Measurements from ENCODE around the gene NCK1. TPM values are rescaled to one million over a fixed set of nuclear protein-coding genes. Genes with fewer than 3 reads are reported as not detected.

The NCK1 gene
- total and polyA plus RNA-seq, 7 donors, result 16.2 to 33.4 (median 25.4) TPM

GRCh38 chr3:136956971-136957370 is 95.0 kb downstream of the NCK1 start:
- Histone ChIP-seq H3K27me3 (ENCODE audit: insufficient read depth in 3 of 3, low read length in 2 of 3) (no peaks in the 10 kb centered on the region), H3K9me3 (no peaks in the 10 kb centered on the region), H3K27ac (no peak overlapping the region), H3K4me1 (no peaks in the 10 kb centered on the region), H3K36me3 (ENCODE audit: insufficient read depth in 1 of 2, low read depth in 1 of 2) (no peaks in the 10 kb centered on the region), H3K4me3 (no peak overlapping the region)
- DNase-seq (no peak), ATAC-seq (no peak)
- WGBS, 3 donors, result 98 to 100% (median 98%) methylated on average over 2 of the region's 2 CpGs
- no peak for TF ChIP-seq CTCF (IDR thresholded peaks at IDR 0.05)
- intact Hi-C loops (cut with DNase I), result no loop called here

- Histone ChIP-seq H3K27me3 (ENCODE audit: insufficient read depth in 3 of 3, low read length in 2 of 3) (no peaks in the 10 kb centered on the region), H3K4me3 (no peak within 1 kb of the TSS), H3K9me3 (no peaks in the 10 kb centered on the region), H3K36me3 (ENCODE audit: insufficient read depth in 1 of 2, low read depth in 1 of 2) (no peaks in the 10 kb centered on the region), H3K4me1 (no peaks in the 10 kb centered on the region), H3K27ac (no peak within 1 kb of the TSS)
- DNase-seq (peak in 1 of 2 donors; percentile 15), ATAC-seq (peak in 1 of 4 donors; percentile 28)
- TF ChIP-seq CTCF (IDR thresholded peaks at IDR 0.05), result no peak
- 82 to 86% (median 85%) methylated on average over 7 of the region's 7 CpGs for WGBS, 3 donors
- intact Hi-C loops (cut with DNase I), result no loop called here
Observed at GRCh38 chr3:136957751-136958288, 95.8 kb downstream of the NCK1 start, which contains the start of gene IL20RB. IL20RB (plus strand) TSS chr3:136957983; CDS start chr3:136958114, 131 bp downstream.

- ATAC-seq (no peak), DNase-seq (no peak)
- 54 to 61% (median 54%) methylated on average over 2 of the region's 2 CpGs for WGBS, 3 donors
- no peaks in the 10 kb centered on the region for H3K4me1 ChIP-seq
- H3K36me3 ChIP-seq (ENCODE audit: insufficient read depth in 1 of 2, low read depth in 1 of 2), result no peaks in the 10 kb centered on the region
- TF ChIP-seq CTCF (IDR thresholded peaks at IDR 0.05), result no peak
- no peaks in the 10 kb centered on the region for H3K27me3 ChIP-seq (ENCODE audit: insufficient read depth in 3 of 3, low read length in 2 of 3)
- no peak overlapping the region for H3K27ac ChIP-seq
- intact Hi-C loops (cut with DNase I), result no loop called here
- H3K9me3 ChIP-seq, result no peaks in the 10 kb centered on the region
- no peak overlapping the region for H3K4me3 ChIP-seq
Observed at GRCh38 chr3:136958939-136959338, 96.9 kb downstream of the NCK1 start.

- H3K4me3 ChIP-seq, result no peak overlapping the region
- no peaks in the 10 kb centered on the region for H3K27me3 ChIP-seq (ENCODE audit: insufficient read depth in 3 of 3, low read length in 2 of 3)
- no peaks in the 10 kb centered on the region for H3K9me3 ChIP-seq
- H3K4me1 ChIP-seq, result no peaks in the 10 kb centered on the region
- no peaks in the 10 kb centered on the region for H3K36me3 ChIP-seq (ENCODE audit: insufficient read depth in 1 of 2, low read depth in 1 of 2)
- DNase-seq (no peak), ATAC-seq (no peak)
- H3K27ac ChIP-seq, result no peak overlapping the region
- intact Hi-C loops (cut with DNase I), result no loop called here
- no peak for TF ChIP-seq CTCF (IDR thresholded peaks at IDR 0.05)
- 94 to 97% (median 94%) methylated on average over 6 of the region's 6 CpGs for WGBS, 3 donors
Observed at GRCh38 chr3:136959599-136959998, 97.6 kb downstream of the NCK1 start.
